Measurements from ENCODE around the gene SLC41A3.

DNA sequence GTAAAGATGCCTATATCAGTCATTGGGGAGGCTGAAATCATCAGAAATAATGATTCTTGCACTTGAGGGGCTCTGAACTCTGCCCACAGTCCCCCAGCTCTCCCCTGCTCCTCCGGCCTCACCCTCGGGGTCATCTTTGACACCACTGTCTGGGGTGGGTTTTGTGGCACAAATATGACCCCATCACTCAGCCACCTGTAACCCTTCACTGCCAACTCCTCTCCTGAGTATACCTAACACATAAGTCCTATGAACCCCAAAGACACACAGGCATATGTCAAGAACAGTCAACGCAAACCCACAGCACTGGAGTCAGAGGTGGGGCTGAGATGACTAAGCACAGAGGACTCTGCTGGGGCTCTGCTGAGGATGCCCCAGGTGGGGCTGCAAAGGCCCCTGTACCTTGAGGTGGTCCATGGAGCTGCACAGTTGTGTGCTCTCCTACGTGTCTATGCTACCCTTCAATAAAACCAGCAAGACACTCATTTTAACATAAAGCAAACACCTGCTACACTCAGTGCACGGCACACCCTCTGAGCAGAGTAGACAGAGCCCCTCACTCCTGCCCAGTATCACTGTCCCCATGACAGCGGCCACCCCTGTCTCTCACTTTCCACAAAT, 29.9 kb downstream of the SLC41A3 start:
- TF ChIP-seq EZH2 (IDR thresholded peaks at IDR 0.05; ENCODE audit: borderline replicate concordance, low read length), result no peak
- no peak for TF ChIP-seq CTCF (IDR thresholded peaks at IDR 0.05; ENCODE audit: low read length)
